Heart left ventricle (tissue), 13 donors: Measurements from ENCODE around the gene ATXN7.

Experiments
- POLR2A ChIP-seq, 2 donors: fragments of 450-650 bp; IDR thresholded peaks; one replicate each; pipeline ENCODE4 v1.6.1; 2017; ENCODE audit warnings: antibody characterized with exemption in 2 of 2, mild to moderate bottlenecking in 2 of 2, moderate library complexity in 2 of 2
- TF ChIP-seq, protein P1 (sequence below), 12 donors: fragments of 200-600 bp; sonication (generic) in 4 of 12; IDR thresholded peaks; one replicate each; pipeline versions ENCODE4 v1.5.0 to v1.8.0; 2018 to 2022; ENCODE audit warnings: antibody characterized with exemption in 12 of 12, mild to moderate bottlenecking in 5 of 12
- donor health status: ischemic (EF 13 %, LVEDD 7.1; RV severe dilation, severe dysfunction).
- donor health status: DM: no; HTN: yes; CAD: no.
- donor health status: DM: no; HTN: no; CAD: no.
- donor health status: ischemic (EF 25% LVEDD 6.9; RV normal size, moderate dysfunction).
- donor health status: ischemic (EF 25% LVEDD 5.7; RV mildly dilated, moderate dysfunction).
- donor health status: ischemic (EF 35%, LVEDD 5.7; RV mildly dilated, moderate dysfunction).
- donor health status: nonischemic (EF 11% LVEDD 7.7; RV severe dilation, severe dysfunction).
- donor health status: DM: yes; HTN: yes; CAD: no.
- donor health status: PGD.
- donor health status: ischemic (EF 29% LVEDD 5.4; RV normal size, mild dysfunction).
- donor health status: nonischemic (EF 23%, LVEDD 6.1; RV moderate dilation, normal function).

DNA sequence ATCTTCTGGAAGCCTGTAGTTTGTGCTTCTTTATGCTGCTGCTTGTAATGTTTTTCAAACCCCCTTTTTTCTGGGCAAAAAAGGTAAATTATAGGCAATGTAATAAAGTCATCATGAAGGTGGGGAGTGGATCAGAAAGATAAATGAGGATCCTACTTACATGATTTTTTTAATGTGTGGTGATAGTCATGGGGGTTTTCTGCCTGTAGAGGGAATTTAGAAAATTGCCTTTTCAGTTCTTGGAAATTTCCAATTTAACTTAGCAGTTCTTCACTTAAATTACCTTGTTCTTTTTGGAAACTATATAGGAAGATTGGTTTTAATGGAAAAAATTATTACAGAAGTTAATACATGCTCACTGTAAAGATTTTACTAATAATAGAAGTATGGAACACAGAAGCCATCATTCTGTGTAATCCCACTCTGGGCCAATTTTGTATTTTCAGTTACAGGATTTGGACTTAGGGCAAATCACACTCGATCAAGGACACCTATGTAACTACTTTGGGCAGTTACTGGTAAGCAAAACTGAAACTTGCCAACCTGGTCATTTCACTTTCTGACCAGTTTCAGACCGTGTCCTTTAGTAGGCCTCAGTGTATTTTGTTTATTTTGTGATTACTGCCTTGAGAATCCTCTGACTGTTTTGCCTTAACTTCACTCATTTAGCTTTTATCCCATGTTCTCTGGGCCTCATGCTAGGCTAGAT lies 59.0 kb downstream of the ATXN7 start:
- TF ChIP-seq POLR2A (IDR thresholded peaks at IDR 0.05): no peak
- TF ChIP-seq, protein P1, sequence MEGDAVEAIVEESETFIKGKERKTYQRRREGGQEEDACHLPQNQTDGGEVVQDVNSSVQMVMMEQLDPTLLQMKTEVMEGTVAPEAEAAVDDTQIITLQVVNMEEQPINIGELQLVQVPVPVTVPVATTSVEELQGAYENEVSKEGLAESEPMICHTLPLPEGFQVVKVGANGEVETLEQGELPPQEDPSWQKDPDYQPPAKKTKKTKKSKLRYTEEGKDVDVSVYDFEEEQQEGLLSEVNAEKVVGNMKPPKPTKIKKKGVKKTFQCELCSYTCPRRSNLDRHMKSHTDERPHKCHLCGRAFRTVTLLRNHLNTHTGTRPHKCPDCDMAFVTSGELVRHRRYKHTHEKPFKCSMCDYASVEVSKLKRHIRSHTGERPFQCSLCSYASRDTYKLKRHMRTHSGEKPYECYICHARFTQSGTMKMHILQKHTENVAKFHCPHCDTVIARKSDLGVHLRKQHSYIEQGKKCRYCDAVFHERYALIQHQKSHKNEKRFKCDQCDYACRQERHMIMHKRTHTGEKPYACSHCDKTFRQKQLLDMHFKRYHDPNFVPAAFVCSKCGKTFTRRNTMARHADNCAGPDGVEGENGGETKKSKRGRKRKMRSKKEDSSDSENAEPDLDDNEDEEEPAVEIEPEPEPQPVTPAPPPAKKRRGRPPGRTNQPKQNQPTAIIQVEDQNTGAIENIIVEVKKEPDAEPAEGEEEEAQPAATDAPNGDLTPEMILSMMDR (IDR thresholded peaks at IDR 0.05): no peak
